Left kidney (tissue), 8 donors: ENCODE data around the gene USP17L18. TPM values are rescaled to one million over a fixed set of nuclear protein-coding genes. Genes with fewer than 3 reads are reported as not detected.
"Not testable (repeated sequence)": the region's sequence is repeated elsewhere in the genome, so short reads cannot be mapped to it uniquely, and the experiment has no call there.

Experiments
- DNase-seq: peaks from one replicate; pipeline ENCODE4 v3.0.0-alpha.2; 2013
- long read RNA-seq, 8 donors: transcript quantifications; one replicate each; lab custom pipeline, GENCODE V29; 2026
- polyA plus RNA-seq: library from polyadenylated mRNA; unstranded; fragments of 120-200 nt; gene quantifications from one replicate; pipeline ENCODE4 v1.2.1, GENCODE V29; 2013; ENCODE audit not compliant: insufficient read length

The USP17L18 gene
- not detected for polyA plus RNA-seq
- long read RNA-seq, donor 1 = 0 reads
- long read RNA-seq, donor 2 = 0 reads
- long read RNA-seq, donor 3 = 0 reads
- long read RNA-seq, donor 4 = 0 reads
- long read RNA-seq, donor 5 = 0 reads
- long read RNA-seq, donor 6 = 0 reads
- long read RNA-seq, donor 7 = 0 reads
- long read RNA-seq, donor 8 = 0 reads

- not testable (repeated sequence) for DNase-seq
These were observed at the start of gene USP17L18 for GRCh38 chr4:9247953-9248680. Gene USP17L18 (plus strand): TSS chr4:9248630. CDS start chr4:9248630, 0 bp downstream.

- DNase-seq = not testable (repeated sequence)
These were observed 38.1 kb upstream of the USP17L18 start, which contains the start of gene USP17L10 for GRCh38 chr4:9210357-9210756. Gene USP17L10 (plus strand): TSS chr4:9210657. CDS start chr4:9210657, 0 bp downstream.

- DNase-seq = not testable (repeated sequence)
These were observed 33.7 kb upstream of the USP17L18 start for GRCh38 chr4:9214701-9215100.

- DNase-seq = not testable (repeated sequence)
These were observed 33.3 kb upstream of the USP17L18 start, which contains the start of gene USP17L11 for GRCh38 chr4:9215105-9215504. Gene USP17L11 (plus strand): TSS chr4:9215405. CDS start chr4:9215405, 0 bp downstream.

- not testable (repeated sequence) for DNase-seq
These were observed 28.6 kb upstream of the USP17L18 start, which contains the start of gene USP17L12 for GRCh38 chr4:9219852-9220251. Gene USP17L12 (plus strand): TSS chr4:9220152. CDS start chr4:9220152, 0 bp downstream.

- not testable (repeated sequence) for DNase-seq
These were observed 23.8 kb upstream of the USP17L18 start, which contains the start of gene USP17L13 for GRCh38 chr4:9224596-9224995. Gene USP17L13 (plus strand): TSS chr4:9224896. CDS start chr4:9224896, 0 bp downstream.

- not testable (repeated sequence) for DNase-seq
These were observed 18.2 kb upstream of the USP17L18 start for GRCh38 chr4:9230249-9230648.

GRCh38 chr4:9234085-9234484 is 14.3 kb upstream of the USP17L18 start, which contains the start of gene USP17L15:
Gene USP17L15 (plus strand): TSS chr4:9234385. CDS start chr4:9234385, 0 bp downstream.
- not testable (repeated sequence) for DNase-seq

GRCh38 chr4:9238461-9238860 is 10.0 kb upstream of the USP17L18 start:
- not testable (repeated sequence) for DNase-seq

GRCh38 chr4:9243579-9243978 is 4.9 kb upstream of the USP17L18 start, which contains the start of gene USP17L17:
Gene USP17L17 (plus strand): TSS chr4:9243879. CDS start chr4:9243879, 0 bp downstream.
- not testable (repeated sequence) for DNase-seq

GRCh38 chr4:9253078-9253477 is 4.6 kb downstream of the USP17L18 start, which contains the start of gene USP17L19:
Gene USP17L19 (plus strand): TSS chr4:9253378. CDS start chr4:9253378, 0 bp downstream.
- DNase-seq = not testable (repeated sequence)

GRCh38 chr4:9257824-9258223 is 9.4 kb downstream of the USP17L18 start, which contains the start of gene USP17L20:
Gene USP17L20 (plus strand): TSS chr4:9258124. CDS start chr4:9258124, 0 bp downstream.
- DNase-seq = not testable (repeated sequence)

- DNase-seq = not testable (repeated sequence)
These were observed 14.1 kb downstream of the USP17L18 start, which contains the start of gene USP17L21 for GRCh38 chr4:9262572-9262971. Gene USP17L21 (plus strand): TSS chr4:9262872. CDS start chr4:9262872, 0 bp downstream.

- not testable (repeated sequence) for DNase-seq
These were observed 18.9 kb downstream of the USP17L18 start, which contains the start of gene USP17L22 for GRCh38 chr4:9267319-9267718. Gene USP17L22 (plus strand): TSS chr4:9267619. CDS start chr4:9267619, 0 bp downstream.

GRCh38 chr4:9271719-9272118 is 23.3 kb downstream of the USP17L18 start:
- DNase-seq = not testable (repeated sequence)

Other genes starting within 250 kb of the USP17L18 start
- gene FAM90A26, start 78.2 kb upstream of the USP17L18 start, polyA plus RNA-seq = 0.22 TPM
- gene USP17L10, start 38.0 kb upstream of the USP17L18 start, polyA plus RNA-seq = not detected
- gene USP17L11, start 33.2 kb upstream of the USP17L18 start, polyA plus RNA-seq = not detected
- gene USP17L12, start 28.5 kb upstream of the USP17L18 start, polyA plus RNA-seq = not detected
- gene USP17L13, start 23.7 kb upstream of the USP17L18 start, polyA plus RNA-seq = not detected
- not detected for gene USP17L15, start 14.2 kb upstream of the USP17L18 start, polyA plus RNA-seq
- not detected for gene USP17L17, start 4.8 kb upstream of the USP17L18 start, polyA plus RNA-seq
- not detected for gene USP17L19, start 4.7 kb downstream of the USP17L18 start, polyA plus RNA-seq
- gene USP17L20, start 9.5 kb downstream of the USP17L18 start, polyA plus RNA-seq = not detected
- not detected for gene USP17L21, start 14.2 kb downstream of the USP17L18 start, polyA plus RNA-seq
- gene USP17L22, start 19.0 kb downstream of the USP17L18 start, polyA plus RNA-seq = not detected
- not detected for gene USP17L24, start 76.5 kb downstream of the USP17L18 start, polyA plus RNA-seq
- gene USP17L25, start 81.3 kb downstream of the USP17L18 start, polyA plus RNA-seq = not detected
- not detected for gene USP17L26, start 86.0 kb downstream of the USP17L18 start, polyA plus RNA-seq
- not detected for gene USP17L5, start 90.8 kb downstream of the USP17L18 start, polyA plus RNA-seq
- not detected for gene USP17L27, start 95.5 kb downstream of the USP17L18 start, polyA plus RNA-seq
- not detected for gene USP17L28, start 100.3 kb downstream of the USP17L18 start, polyA plus RNA-seq
- not detected for gene USP17L29, start 105.0 kb downstream of the USP17L18 start, polyA plus RNA-seq
- not detected for gene USP17L30, start 114.5 kb downstream of the USP17L18 start, polyA plus RNA-seq
- not detected for gene DEFB131A, start 195.8 kb downstream of the USP17L18 start, polyA plus RNA-seq